NCI-H524 treated with DMSO at 0.1 percent for 48 hours (cell line): ENCODE data around the gene SLC15A5.

Source experiments
- DNase-seq: peaks from one replicate; lab custom pipeline; 2025; lab: John Stamatoyannopoulos, UW

SLC15A5 gene, protein sequence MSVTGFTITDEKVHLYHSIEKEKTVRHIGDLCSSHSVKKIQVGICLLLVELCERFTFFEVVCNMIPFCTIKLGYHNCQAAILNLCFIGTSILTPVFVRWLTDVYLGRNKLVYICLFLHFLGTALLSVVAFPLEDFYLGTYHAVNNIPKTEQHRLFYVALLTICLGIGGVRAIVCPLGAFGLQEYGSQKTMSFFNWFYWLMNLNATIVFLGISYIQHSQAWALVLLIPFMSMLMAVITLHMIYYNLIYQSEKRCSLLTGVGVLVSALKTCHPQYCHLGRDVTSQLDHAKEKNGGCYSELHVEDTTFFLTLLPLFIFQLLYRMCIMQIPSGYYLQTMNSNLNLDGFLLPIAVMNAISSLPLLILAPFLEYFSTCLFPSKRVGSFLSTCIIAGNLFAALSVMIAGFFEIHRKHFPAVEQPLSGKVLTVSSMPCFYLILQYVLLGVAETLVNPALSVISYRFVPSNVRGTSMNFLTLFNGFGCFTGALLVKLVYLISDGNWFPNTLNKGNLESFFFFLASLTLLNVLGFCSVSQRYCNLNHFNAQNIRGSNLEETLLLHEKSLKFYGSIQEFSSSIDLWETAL

DNA sequence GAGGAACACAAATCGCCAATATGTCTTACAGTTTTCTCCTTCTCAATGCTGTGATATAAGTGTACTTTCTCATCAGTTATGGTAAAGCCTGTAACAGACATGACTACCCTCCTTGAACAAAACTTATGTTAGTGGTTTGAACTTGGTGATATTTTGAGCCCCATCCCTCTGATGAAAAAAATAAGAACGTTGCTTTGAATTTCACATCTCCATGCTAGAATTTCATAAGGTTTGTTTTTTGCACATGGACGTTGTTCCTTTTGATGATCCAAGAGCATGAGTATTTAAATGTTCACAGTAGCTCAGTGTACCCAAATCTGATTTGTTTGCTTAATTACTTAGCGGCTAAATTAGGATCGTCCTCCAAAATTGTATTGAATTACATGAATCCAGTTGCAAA is at the start of gene SLC15A5:
Gene SLC15A5 (minus strand): TSS at position 101 of the 400 bp plus-strand sequence. CDS start 0 bp downstream, at position 101.
- DNase-seq, result no peak

DNA sequence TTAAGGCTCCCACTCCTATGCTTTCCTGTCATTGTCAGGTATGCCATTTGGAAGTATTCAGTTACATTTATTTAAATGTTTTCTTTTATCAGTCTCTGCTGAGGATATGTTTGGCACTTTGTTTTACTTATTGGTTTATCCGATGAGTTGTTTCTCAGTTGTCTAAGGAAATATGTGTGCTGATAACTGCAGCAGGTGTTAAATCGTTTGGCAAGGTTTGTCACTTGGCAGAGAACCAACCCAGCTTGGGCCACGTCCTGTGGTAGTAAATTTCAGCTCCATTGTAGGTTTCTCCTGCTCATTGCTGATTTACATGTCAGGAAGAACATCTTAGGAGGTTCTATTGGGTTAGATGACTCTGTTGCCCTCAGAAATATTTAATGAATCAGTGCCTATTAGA is 47.9 kb upstream of the SLC15A5 start:
- no peak for DNase-seq

DNA sequence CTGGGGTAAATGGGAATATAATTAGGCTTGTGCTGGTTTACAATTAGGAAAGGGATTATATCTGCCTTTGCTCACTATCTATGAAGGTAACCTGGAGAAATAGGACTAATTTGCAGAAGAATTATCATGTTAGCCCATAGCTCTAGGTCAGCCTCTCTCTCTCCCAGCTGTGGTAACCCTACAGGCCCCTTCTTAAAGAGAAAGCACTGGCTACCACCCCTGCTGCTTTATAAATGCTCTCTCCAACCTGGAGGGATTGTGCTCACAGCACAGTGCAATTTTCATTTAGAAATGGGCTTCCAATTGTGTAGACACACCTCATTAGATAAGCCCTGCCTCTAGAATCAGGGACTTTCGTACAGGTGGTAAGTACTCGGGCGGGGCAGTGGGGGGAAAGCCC is 47.3 kb upstream of the SLC15A5 start:
- DNase-seq, result no peak

DNA sequence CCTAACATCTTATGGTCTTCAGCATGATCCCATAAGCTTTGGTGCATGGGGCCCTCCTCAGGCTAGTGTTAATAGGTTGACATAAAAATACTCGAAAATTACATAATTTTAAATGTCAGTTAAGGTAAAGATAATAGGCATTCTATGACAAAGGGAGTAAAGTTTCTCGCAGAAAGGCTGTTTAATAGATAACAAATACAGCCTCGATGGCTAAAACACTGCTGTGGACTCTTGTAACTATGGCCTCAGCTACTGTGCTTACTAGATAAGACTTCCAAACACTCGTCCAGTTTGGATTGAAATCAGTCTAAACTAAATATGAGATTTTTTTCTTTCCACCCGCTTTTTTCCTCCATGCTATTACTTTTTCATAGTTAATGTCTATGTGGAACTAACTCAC is 46.8 kb upstream of the SLC15A5 start:
- no peak for DNase-seq

DNA sequence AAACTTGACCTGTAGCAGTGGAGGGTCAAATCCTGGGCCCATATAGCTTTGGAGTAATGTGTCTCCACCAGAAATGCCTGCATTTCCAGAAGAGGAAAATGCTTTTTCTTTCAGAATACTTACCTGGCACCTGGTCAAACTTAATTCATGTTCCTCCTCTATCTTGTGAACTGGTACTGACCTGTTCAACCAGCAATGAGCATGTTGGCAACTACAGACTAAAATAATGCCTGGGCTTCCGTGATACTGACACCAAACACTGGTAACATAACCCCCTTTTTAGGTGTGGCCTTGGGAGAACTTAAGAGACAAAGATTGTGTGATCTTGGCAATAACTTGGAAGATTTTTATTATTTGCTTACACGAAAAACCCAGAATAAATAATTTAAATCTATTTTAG is 46.2 kb upstream of the SLC15A5 start:
- no peak for DNase-seq

DNA sequence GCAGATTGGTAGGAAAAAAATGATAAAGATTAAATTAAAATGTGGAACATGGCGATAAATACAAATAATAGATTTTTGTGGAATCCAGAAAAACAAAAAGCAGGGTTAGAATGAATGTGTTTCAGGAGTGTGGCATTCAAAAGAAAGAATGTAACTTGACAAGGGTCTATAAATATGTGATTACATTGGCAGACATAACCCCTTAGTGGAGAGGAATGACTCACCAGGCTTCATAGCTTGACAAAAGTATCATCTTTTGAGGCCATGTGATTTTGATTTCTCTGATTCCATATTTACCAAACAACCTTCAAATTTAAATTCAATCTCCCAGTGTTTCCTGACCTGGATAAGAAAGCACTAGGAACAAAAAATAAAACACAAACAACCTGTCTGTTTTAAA is 45.5 kb upstream of the SLC15A5 start:
- no peak for DNase-seq

DNA sequence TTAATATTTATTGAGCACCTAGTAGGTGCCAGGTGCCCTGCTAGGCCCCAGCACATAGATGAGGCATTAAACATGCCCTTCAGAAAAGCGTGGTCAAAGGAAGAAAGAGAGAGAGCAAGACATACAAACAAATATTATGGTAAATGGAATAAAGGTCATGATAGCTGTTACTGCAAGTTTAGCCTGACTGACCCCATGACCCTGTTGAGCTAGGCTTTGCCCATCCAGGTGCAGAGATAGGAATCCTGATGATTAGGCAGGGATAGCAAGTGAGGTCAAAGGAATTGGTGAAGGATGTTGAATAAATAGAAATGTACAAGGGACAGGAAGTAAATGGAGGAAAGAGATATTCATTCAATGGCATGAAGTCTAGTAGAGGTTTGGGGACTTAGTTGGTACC is 33.4 kb upstream of the SLC15A5 start:
- no peak for DNase-seq

DNA sequence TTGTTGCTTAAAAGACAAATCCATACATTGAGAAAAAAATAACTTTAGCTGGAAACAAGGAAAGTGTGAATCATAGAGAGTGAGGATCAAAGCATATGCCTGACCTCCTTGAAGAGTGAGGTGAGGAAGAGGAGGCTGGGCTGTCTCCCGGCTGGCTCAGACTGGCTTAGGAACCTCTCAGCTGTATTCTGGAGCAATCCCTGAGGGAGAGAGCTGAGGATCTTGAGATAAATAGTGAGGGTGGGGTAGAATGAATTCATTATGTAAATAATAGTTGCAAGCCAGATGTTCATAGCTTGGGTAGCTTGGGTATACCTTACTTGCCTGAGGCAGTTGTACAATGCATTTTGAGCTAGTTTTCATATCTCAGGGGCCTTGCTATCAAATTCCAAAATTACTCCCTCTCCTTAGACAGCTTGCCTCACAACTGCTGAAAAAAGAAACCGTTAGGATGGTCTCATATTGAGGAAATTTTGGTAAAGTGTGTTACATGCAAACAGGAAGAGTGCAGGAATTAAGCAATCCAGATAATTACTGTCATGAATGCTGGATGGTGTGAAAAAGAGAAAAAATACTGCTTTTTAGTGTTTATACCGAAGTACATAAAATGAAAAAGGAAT is 30.5 kb upstream of the SLC15A5 start:
- peak; percentile 70 for DNase-seq

DNA sequence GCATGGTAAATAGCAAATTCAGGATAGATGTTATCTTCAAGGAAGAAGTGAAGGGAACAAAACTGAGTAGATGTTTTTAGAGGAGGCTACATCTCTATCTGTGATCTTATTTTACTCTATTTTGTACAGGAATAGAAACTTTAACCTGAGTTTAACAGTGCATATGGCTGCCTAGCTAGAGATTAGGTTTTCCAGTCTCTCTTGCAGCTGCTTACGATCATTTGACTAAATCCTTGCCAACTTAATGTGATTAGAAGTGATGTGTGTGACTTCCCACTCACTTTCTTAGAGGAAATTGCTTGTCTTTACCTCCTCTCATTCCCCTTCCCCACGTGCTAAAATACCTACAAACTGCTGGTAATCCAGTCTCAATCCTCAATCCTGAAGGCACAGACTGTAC is 26.5 kb upstream of the SLC15A5 start:
- DNase-seq, result no peak

DNA sequence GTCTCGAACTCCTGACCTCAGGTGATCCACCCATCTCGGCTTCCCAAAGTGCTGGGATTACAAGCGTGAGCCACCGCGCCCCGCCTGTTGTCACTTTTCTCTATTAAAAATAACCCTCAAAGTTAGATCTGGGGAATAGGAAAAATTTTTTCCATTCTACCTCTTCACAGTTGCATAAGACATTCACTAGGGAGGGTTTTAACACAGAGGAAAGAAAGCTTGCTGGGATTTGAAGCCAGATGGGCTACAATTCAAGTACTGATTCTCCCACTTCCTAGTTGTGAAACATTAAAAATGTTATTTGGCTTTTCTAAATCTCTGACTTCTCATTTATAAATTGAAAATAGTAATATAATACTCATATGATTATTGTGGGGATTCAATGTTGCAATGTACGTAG is 23.3 kb upstream of the SLC15A5 start:
- DNase-seq, result no peak

DNA sequence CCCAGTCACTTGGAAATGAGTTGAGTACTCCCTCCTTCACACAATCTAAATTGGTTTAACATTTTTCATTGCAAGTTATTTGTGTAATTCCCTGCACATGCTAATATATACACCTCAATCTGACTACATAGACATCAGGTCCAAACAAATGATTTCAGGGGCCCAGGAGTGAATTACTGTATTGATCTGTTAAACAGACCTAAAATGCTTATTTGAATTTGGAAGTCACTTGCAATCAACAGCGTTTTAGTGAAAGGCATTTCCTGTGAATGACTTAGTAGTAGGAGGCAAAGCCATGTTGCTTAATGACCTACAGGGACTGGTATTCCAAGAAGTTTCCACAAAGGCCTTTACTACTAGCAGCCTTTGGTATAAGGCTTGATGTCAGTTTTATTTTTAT is 22.6 kb upstream of the SLC15A5 start:
- DNase-seq, result no peak

DNA sequence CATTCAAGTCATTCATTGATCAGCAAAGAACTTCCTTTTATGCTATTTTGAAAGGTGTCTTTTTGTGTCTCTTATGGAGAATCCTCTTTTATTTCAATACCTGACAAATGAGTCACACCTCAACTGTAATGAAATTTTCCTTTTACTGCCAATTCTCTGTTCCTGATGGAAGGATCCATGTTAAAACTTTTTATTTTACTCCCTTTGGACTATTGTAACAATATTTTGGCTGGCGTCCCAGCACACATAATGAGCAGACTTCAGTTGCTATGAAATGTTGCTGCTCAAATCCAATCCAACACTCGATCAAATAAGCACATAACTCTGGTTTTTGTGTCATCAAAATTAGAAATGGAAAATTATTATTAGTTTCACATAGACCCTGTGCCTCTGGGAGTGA is 21.9 kb upstream of the SLC15A5 start:
- DNase-seq, result no peak

DNA sequence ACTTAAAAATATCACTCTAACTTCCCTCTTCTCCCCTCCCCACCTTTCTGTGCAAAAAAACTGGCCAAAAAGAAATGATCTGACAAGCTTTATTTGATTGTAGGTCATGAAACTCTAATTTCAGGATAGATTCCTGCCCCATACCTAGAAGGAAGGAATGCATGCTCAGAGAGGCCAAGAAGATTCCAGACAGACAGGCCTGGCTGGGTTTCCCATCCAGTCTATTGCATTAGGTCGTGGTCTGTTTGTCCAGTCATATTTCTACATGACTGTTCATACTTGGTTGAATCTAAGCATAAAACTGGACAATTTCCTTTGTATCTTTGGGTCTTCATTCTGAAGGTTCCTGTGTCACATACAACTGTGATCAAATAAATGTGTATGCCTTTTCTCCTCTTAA is 20.0 kb upstream of the SLC15A5 start:
- DNase-seq, result no peak

DNA sequence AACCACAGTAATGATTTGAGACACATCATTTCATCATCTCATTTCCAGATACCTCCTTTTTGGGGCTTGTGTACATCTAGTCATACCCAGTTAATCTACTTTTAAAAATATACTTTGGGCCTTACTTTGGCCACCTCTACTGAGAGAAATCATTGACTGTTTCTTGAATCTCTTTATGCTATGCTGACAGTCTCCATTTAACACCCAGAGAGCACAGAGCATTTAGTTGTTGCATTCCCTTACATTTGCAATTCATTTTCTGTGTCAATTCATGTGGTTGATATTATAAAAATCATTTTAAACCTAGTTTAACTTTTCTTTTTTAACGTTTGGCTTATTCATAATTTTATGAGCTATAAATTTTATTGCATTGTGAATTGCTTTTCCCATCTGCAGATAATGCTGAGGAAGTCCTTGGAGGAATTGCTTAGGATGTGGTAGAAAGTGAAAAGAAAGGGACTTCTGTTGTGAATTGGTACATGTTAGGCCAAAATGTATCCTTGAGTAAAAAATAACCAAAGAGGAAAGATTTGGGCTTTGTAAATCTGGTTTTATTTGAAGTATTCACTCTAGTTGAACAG is 17.0 kb upstream of the SLC15A5 start:
- no peak for DNase-seq

DNA sequence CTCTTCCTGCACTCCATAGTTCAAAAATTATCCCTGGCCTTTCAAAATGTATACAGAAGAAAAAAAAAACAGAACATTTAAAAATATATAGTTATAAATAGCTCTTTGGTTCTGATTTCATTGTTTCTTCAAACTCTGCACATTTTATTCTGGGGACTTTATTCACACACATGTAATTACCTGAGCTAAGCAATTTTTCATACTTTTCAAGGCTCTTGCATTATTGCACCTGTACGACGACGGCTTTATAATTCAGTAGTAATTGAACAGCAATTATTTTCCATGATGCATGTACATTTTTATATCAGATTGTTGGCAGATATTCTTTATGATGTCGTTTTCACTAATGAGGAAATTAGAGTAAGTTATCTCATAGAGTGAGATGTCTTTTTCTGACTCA is 13.5 kb upstream of the SLC15A5 start:
- no peak for DNase-seq

DNA sequence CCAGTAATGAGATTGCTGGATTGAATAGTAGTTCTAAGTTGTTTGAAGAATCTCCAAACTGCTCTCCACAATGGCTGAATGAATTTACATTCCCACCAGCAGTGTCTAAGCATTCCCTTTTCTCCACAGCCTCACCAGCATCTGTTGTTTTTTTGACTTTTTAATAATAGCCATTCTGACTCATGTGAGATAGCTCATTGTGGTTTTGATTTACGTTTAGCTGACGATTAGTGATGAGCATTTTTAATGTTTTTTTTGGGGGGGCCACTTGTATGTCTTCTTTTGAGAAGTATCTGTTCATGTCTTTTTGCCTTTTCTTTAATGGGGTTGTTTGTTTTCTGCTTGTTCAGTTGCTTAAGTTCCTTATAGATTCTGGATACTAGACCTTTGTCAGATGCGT is 8.1 kb upstream of the SLC15A5 start:
- no peak for DNase-seq

DNA sequence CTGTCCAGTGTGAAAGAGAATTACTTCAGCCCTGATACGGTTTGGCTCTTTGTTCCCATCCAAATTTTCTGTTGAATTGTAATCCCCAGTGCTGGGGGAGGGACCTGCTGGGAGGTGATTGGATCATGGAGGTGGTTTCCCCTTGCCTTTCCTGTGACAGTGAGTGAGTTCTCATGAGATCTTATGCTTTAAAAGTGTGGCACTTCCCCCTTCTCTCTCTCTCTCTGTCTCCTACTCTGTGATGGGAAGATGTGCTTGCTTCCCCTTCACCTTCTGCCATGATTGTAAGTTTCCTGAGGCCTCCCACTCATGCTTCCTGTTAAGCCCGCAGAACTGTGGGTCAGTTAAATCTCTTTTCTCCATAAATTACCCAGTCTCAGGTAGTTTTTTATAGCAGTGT is 5.5 kb upstream of the SLC15A5 start:
- DNase-seq, result no peak

DNA sequence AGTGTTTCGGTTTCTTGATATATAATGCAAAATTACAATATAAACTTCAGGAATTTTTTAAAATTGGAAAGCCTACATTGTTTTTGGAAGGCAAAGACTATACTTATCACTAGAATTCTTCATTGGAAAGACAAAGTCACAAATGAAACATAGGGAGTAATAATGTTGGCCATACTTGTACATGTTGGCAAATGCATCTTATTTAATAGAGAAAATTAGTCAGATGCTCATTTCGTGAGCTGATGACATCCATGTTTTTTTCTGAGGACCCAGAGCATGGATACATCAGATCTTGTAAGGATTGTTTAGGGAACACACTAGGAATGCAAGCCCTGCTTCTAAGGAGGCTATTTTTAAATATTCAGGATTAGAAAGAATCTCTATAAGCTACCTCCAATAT is 4.6 kb upstream of the SLC15A5 start:
- DNase-seq, result no peak

DNA sequence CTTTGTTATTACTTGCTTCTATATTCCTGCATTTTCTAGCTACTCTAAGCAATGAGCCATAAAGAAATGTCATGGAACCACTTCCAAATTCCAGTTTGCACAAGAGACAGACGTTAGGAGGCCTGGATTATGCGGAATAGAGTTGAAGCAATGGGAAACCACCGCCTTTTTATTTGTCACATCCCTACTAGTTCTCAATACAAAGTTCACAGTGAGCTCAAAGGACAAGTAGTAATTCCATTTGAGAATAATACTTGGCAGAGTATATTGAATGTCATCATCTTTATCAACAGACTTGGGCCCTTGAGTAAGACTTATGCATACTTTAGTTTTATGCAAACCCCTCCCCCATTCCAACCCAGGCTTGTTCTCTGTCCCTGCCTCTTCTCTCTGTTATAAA is 3.7 kb upstream of the SLC15A5 start:
- DNase-seq, result no peak

DNA sequence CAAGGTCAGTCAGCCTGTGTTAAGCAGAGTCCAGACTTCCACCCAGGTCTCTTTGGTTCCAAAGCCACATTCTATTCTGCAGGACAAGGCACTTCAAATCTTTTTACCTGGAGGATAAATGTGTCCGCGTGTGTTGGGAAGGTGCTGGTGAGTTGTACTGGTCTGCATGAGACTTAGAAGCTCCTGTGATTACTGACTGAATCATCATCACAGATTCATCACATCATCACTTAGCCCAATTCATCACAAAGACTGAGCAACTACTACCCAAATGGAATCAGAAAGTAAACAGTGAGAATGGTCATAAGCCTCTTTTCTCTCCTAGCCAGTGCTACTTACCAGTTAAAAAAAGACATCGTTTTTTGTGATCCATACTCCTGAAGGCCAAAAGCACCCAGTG is 5.3 kb downstream of the SLC15A5 start:
- DNase-seq, result no peak

DNA sequence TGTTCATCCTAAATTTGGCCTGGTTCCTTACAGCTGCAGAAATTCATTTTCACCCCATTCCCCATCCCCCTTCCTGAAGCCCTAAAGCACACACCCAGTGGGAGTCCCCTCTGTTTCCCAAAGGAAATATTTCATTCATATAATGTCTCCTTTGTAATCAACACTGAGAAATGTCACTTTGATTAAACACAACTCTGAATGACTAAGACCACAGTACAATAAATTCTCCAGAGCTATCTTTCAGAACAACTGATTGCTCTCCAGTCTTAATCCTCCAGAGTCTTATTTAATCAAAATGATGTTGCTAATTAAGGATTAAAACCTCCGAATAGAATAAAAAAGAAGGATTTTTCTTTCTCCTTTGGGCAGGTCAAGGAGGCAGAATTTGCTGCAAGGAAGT is 6.4 kb downstream of the SLC15A5 start:
- no peak for DNase-seq

DNA sequence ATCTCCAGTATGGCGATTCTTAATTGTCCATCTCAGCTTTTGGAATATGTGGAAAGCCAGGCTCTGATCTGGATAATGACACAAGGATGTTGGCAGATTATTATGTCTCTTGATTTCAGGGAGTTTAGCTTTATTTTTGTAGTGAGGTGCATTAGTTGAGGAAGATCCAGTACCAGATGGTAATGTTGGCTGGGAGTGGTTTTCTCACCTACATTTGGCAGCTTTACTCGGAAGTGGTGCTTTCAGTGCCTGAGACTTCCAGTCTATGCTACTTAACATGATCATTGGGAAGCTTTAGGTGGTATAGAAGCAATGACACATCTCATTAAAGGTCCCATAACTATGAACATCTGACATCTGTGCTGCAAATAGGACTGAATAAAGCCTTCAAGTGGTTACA is 7.5 kb downstream of the SLC15A5 start:
- DNase-seq, result peak; percentile 15

DNA sequence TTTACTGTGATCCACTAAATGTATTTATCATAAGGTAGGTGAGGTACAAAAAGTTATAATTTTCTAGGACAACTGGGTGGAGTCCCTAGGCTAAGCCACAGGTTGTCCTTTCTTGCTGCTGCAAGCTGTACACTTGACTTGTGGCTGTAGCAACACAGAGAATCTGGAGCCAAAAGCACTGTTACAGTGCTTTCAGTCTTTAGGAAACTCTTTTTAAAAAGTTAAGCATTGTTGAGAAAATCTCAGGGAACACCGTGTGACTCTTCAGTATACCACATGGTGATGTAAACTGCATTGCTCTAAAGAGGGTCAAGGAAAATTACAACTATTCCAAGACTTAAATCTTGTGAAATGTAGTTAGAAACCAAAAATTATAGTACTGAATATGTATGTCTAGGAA is 11.4 kb downstream of the SLC15A5 start:
- DNase-seq, result no peak
